A673 (cell line): Measurements from ENCODE around the gene RNF187. TPM values are rescaled to one million over a fixed set of nuclear protein-coding genes. Genes with fewer than 3 reads are reported as not detected.

Experiments
- BruUV-seq: library from RNA; stranded (reverse); fragments of 400-500 nt; replicated peaks from 2 replicates; lab custom pipeline; 2021; lab: Mats Ljungman, UMichigan
- CTCF ChIA-PET: fragments of 300-600 bp; sonication (Branson Sonifier 250); formaldehyde crosslinking; loops from one replicate; lab custom pipeline; 2022; ENCODE audit warnings: antibody characterized with exemption; lab: Charles Lee
- POLR2A ChIA-PET: fragments of 300-600 bp; sonication (Branson Sonifier 250); formaldehyde crosslinking; loops from one replicate; lab custom pipeline; 2022; ENCODE audit warnings: antibody characterized with exemption; ENCODE audit not compliant: low non-redundant PET; lab: Charles Lee
- DNase-seq: peaks from one replicate; pipeline ENCODE4 v3.0.0-alpha.2; 2015; ENCODE audit warnings: low spot score
- H3K27ac ChIP-seq: fragments of 200-600 bp; sonication (generic); 2 replicates; pipeline ENCODE4 v1.5.1; 2016; ENCODE audit warnings: mixed run types, low read depth, mild to moderate bottlenecking, mixed read lengths, antibody characterized with exemption, low read length; ENCODE audit not compliant: poor library complexity, severe bottlenecking
- H3K27me3 ChIP-seq: fragments of 200-600 bp; sonication (generic); replicated peaks from 2 replicates; pipeline ENCODE4 v1.6.1; 2017; ENCODE audit warnings: mixed run types, low read depth, mild to moderate bottlenecking, mixed read lengths, antibody characterized with exemption, low read length; ENCODE audit not compliant: insufficient read depth, poor library complexity
- H3K36me3 ChIP-seq: fragments of 200-600 bp; sonication (generic); 2 replicates; pipeline ENCODE4 v1.6.1; 2016; ENCODE audit warnings: mixed run types, mild to moderate bottlenecking, mixed read lengths, antibody characterized with exemption, low read length; ENCODE audit not compliant: insufficient read depth, poor library complexity, severe bottlenecking
- H3K4me1 ChIP-seq: fragments of 200-600 bp; sonication (generic); 2 replicates; pipeline ENCODE4 v1.6.1; 2017; ENCODE audit warnings: mixed run types, mild to moderate bottlenecking, mixed read lengths, antibody characterized with exemption, low read length; ENCODE audit not compliant: insufficient read depth, poor library complexity, severe bottlenecking
- H3K4me3 ChIP-seq: fragments of 200-600 bp; sonication (generic); 2 replicates; pipeline ENCODE4 v1.5.1; 2016; ENCODE audit warnings: low read depth, mixed run types, mild to moderate bottlenecking, mixed read lengths, low read length; ENCODE audit not compliant: poor library complexity, severe bottlenecking
- H3K9me3 ChIP-seq: fragments of 200-600 bp; sonication (generic); 2 replicates; pipeline ENCODE4 v1.6.1; 2016; ENCODE audit warnings: mixed run types, low read depth, mild to moderate bottlenecking, mixed read lengths, antibody characterized with exemption, low read length; ENCODE audit not compliant: poor library complexity, severe bottlenecking
- EZH2 ChIP-seq: fragments of 200-600 bp; sonication (generic); IDR thresholded peaks from 2 replicates; pipeline ENCODE4 v1.6.1; 2017; ENCODE audit warnings: borderline replicate concordance, low read depth, mild to moderate bottlenecking, mixed read lengths, antibody characterized with exemption, low read length; ENCODE audit not compliant: poor library complexity, severe bottlenecking
- intact Hi-C: fragments of 100-400 bp; cut with micrococcal nuclease; formaldehyde crosslinking; loops from one replicate; pipeline ENCODE4 v1.10.0; 2022; ENCODE audit not compliant: unreplicated experiment
- total RNA-seq: library from RNA; stranded (reverse); gene quantifications from 2 replicates; pipeline ENCODE4 v1.2.3, GENCODE V29; 2021
- TF ChIP-seq, protein P1 (sequence below): fragments of 300-800, 200-600 bp; sonication (generic); conservative IDR thresholded peaks from 2 replicates; pipeline ENCODE4 v1.5.1; 2017; ENCODE audit warnings: low read depth, mild to moderate bottlenecking, antibody characterized with exemption, low read length, moderate library complexity, mixed read lengths

Gene RNF187
- total RNA-seq, 1 experiment from 2014 or later: 146 TPM

DNA sequence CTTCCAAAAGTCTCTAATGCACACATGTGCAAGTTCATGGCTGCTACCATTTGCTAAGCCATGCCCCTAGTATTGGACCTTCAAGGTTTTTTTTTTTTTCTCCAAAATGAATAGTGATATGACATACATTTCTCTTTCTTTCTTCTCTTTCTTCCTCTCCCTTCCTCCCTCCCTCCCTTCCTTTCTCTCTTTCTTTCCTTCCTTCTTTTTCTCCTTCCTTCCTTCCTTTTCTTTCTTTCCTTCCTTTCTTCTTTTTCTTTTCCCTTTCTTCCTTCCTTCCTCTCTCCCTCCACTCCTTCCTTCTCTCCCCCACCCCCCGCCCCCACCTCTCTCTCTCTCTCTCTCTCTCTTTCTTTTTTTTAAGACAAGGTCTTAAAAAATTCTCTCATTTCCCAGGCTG, 3.4 kb upstream of the RNF187 start:
- Histone ChIP-seq H3K27me3 (no peaks in the 10 kb centered on the region), H3K4me1 (peaks cover 16% of the 10 kb centered on the region), H3K36me3 (peaks cover under 1% of the 10 kb centered on the region), H3K9me3 (no peaks in the 10 kb centered on the region), H3K27ac (no peak overlapping the region), H3K4me3 (no peak overlapping the region)
- POLR2A ChIA-PET: no interaction called here
- DNase-seq: no peak
- CTCF ChIA-PET: no interaction called here
- no TSS peak for BruUV-seq
- intact Hi-C loops: no loop called here
- no peak for TF ChIP-seq EZH2
- TF ChIP-seq, protein P1, sequence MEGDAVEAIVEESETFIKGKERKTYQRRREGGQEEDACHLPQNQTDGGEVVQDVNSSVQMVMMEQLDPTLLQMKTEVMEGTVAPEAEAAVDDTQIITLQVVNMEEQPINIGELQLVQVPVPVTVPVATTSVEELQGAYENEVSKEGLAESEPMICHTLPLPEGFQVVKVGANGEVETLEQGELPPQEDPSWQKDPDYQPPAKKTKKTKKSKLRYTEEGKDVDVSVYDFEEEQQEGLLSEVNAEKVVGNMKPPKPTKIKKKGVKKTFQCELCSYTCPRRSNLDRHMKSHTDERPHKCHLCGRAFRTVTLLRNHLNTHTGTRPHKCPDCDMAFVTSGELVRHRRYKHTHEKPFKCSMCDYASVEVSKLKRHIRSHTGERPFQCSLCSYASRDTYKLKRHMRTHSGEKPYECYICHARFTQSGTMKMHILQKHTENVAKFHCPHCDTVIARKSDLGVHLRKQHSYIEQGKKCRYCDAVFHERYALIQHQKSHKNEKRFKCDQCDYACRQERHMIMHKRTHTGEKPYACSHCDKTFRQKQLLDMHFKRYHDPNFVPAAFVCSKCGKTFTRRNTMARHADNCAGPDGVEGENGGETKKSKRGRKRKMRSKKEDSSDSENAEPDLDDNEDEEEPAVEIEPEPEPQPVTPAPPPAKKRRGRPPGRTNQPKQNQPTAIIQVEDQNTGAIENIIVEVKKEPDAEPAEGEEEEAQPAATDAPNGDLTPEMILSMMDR: no peak

DNA sequence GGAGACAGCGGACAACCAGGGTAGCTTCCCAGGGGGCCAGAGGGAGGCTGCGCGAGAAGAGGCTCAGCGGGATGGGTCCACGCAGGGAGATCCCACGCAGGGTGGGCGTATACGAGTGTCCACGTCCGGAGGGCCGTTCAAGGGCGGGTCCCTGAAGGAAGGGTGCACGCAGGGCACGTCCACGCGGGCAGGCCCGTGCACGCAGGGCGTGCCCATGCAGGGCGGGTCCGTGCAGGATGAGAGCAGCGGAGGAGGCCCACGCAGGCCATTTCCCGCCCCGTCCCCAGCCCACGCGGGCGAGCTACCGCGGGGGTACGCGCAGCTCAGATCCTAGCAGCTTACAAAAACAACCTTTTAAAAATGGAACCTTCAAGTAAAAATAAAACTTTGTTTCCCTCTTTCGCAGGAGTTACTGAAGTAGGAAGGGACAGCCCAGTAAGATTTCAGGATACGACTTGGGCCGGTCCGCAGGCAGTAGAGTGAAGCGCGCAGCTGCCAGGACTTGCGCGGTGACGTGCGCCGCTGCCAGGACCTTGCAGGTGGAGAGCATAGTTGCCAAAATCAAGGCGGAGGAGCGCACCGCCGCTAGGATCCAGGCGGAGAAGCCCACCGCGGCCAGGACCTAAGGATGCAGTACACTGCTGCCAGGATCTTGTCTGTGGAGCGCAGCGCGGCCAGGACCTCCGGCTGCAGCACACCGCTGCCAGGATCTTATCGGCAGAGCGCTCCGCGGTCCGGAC, 416 bp upstream of the RNF187 start:
- intact Hi-C loops: loop anchor here (1.0 kb wide), 1 partner anchor 28 kb away; a partner anchor contains a TSS
- TF ChIP-seq, protein P1: no peak
- no peak for TF ChIP-seq EZH2
- peak overlapping the region; percentile 94 for H3K4me3 ChIP-seq
- H3K36me3 ChIP-seq: peaks cover 28% of the 10 kb centered on the region
- BruUV-seq: TSS peak; percentile 80
- H3K27ac ChIP-seq: peak overlapping the region; percentile 98
- ChIA-PET POLR2A (interaction anchor here (0.7 kb wide), 1 partner anchor 29 kb away, joined by 3 read pairs; a partner anchor contains a TSS), CTCF (no interaction called here)
- peaks cover 40% of the 10 kb centered on the region for H3K4me1 ChIP-seq
- H3K27me3 ChIP-seq: no peaks in the 10 kb centered on the region
- DNase-seq: peak; percentile 93
- no peaks in the 10 kb centered on the region for H3K9me3 ChIP-seq

DNA sequence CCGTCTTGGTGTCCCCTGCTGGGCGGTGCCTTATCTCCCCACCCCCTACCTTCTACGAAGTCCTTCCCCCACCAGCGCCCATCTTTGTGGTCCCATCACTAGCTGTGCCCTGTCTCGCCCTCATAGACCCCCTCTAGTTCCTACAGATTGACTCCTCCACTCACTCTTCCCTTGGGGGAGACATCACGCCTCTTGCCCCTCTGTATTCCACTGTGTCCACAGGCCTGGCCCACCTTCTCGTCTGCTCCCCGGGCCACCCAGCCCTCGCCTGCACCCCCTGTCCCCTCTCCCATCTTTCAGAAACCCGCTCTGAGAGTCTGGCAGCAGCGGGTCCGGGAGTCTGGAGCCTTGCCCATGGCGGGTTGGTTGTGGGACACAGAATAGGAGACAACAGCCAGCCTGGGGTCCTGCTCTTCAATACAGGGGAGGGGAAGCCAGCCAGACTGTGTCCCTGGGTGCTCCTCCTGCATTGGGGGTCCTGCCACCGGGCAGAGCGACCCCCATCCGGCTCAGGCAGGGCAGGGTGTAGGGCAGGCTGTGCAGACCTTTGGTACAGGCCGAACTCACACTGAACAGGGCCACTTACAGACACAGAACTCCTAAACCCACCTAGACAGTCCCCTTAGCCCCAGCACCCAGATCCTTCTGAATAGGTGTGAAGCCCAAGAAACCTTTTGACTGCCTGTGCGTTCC, 1.1 kb downstream of the RNF187 start:
- POLR2A ChIA-PET: interaction anchor here (0.6 kb wide), 1 partner anchor 314 kb away, joined by 6 read pairs; no protein-coding TSS in a partner anchor

More for the DNA sequence above, 1.1 kb downstream of the RNF187 start:
- H3K4me3 ChIP-seq: peak overlapping the region; percentile 94
- no peaks in the 10 kb centered on the region for H3K9me3 ChIP-seq
- H3K27ac ChIP-seq: peak overlapping the region; percentile 98
- CTCF ChIA-PET: interaction anchor here (0.6 kb wide), 1 partner anchor 17 kb away, joined by 5 read pairs; no protein-coding TSS in a partner anchor
- TF ChIP-seq, protein P1: no peak
- no peak for TF ChIP-seq EZH2
- peaks cover 40% of the 10 kb centered on the region for H3K4me1 ChIP-seq
- intact Hi-C loops: no loop called here
- no TSS peak for BruUV-seq
- H3K27me3 ChIP-seq: no peaks in the 10 kb centered on the region
- peaks cover 40% of the 10 kb centered on the region for H3K36me3 ChIP-seq
- no peak for DNase-seq
